ENCODE results near the gene FAP. TPM values are rescaled to one million over a fixed set of nuclear protein-coding genes. Genes with fewer than 3 reads are reported as not detected.

FAP gene
- total RNA-seq, 1 experiment from 2014 or later: not detected

- CTCF ChIA-PET: no interaction called here
- Mint-ChIP-seq H3K4me3 (no peak overlapping the region), H3K27ac (no peak overlapping the region)
These were observed 22.6 kb upstream of the FAP start for GRCh38 chr2:162265666-162266459.

More at GRCh38 chr2:162265666-162266459, 22.6 kb upstream of the FAP start:
- no peaks in the 10 kb centered on the region for H3K36me3 Mint-ChIP-seq
- peaks cover 10% of the 10 kb centered on the region for H3K4me1 Mint-ChIP-seq
- DNase-seq (ENCODE audit: low spot score): no peak
- no peaks in the 10 kb centered on the region for H3K27me3 Mint-ChIP-seq (ENCODE audit: low read depth)
- POLR2A ChIA-PET: no interaction called here
- TF ChIP-seq ARID4B (CRISPR knock-in tag; IDR thresholded peaks at IDR 0.05; ENCODE audit: borderline replicate concordance): no peak
- TF ChIP-seq FOXK1 (CRISPR knock-in tag; IDR thresholded peaks at IDR 0.05): no peak
- no peak for TF ChIP-seq SOX15 (CRISPR knock-in tag; IDR thresholded peaks at IDR 0.05)
- TF ChIP-seq AFF4 (CRISPR knock-in tag; IDR thresholded peaks at IDR 0.05; ENCODE audit: borderline replicate concordance): no peak
- TF ChIP-seq PRDM15 (CRISPR knock-in tag; IDR thresholded peaks at IDR 0.05): no peak
- no peak for ATAC-seq
- no peaks in the 10 kb centered on the region for H3K9me3 Mint-ChIP-seq

All from WTC11 (cell line).